Measurements from ENCODE around the gene TTC9B. TPM values are rescaled to one million over a fixed set of nuclear protein-coding genes. Genes with fewer than 3 reads are reported as not detected.
A peak's percentile ranks its signal among the peaks of the same experiment; 100 is the strongest.

Gene TTC9B
- polyA plus RNA-seq, 2 of the 4 experiments (the other 2 are of a cell fraction): not detected

DNA sequence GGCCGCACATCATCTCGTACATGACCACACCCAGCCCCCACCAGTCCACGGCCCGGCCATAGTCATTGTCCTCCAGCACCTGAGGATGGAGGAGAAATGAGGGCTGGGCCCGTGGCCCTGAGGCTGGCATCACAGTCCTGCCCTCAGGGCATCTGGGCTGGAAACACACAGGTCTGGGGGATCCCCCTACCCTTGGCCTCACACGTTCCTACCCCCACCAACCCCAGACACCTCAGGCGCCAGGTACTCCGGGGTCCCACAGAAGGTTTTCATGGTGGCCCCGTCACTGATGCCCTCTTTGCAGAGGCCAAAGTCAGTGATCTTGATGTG is 17.8 kb upstream of the TTC9B start:
- H3K4me1 ChIP-seq: peaks cover 20% of the 10 kb centered on the region
- POLR2A ChIA-PET: no interaction called here
- H3K27ac ChIP-seq: no peak overlapping the region
- TF ChIP-seq ZFP36 (IDR thresholded peaks at IDR 0.05; ENCODE audit: borderline replicate concordance, partially characterized antibody) (no peak), ZC3H11A (IDR thresholded peaks at IDR 0.05) (no peak), BHLHE40 (IDR thresholded peaks at IDR 0.05; ENCODE audit: low read depth, low read length) (no peak), RNF2 (IDR thresholded peaks at IDR 0.05; ENCODE audit: borderline replicate concordance, low read depth) (no peak), TP53 (CRISPR knock-in tag; IDR thresholded peaks at IDR 0.05) (no peak), FOXS1 (CRISPR knock-in tag; IDR thresholded peaks at IDR 0.05) (no peak), CHD4 (IDR thresholded peaks at IDR 0.05; ENCODE audit: borderline replicate concordance) (no peak), JUNB (IDR thresholded peaks at IDR 0.05) (no peak), MAZ (IDR thresholded peaks at IDR 0.05; ENCODE audit: borderline replicate concordance, low read depth, low read length) (no peak), ESRRA (IDR thresholded peaks at IDR 0.05; ENCODE audit: borderline replicate concordance, low read length) (no peak)
- TF ChIP-seq, protein P1, sequence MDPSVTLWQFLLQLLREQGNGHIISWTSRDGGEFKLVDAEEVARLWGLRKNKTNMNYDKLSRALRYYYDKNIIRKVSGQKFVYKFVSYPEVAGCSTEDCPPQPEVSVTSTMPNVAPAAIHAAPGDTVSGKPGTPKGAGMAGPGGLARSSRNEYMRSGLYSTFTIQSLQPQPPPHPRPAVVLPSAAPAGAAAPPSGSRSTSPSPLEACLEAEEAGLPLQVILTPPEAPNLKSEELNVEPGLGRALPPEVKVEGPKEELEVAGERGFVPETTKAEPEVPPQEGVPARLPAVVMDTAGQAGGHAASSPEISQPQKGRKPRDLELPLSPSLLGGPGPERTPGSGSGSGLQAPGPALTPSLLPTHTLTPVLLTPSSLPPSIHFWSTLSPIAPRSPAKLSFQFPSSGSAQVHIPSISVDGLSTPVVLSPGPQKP (IDR thresholded peaks at IDR 0.05; ENCODE audit: low read depth, low read length): no peak
- no peak overlapping the region for H3K4me2 ChIP-seq
- ATAC-seq (no peak), DNase-seq (ENCODE audit: low read depth in 1 of 2, low spot score in 1 of 2) (no peak), FAIRE-seq (no peak)
- H3K9me3 ChIP-seq: no peaks in the 10 kb centered on the region
- CTCF ChIA-PET: interaction anchor here (0.6 to 5.4 kb wide), 12 partner anchors 9 to 685 kb away, joined by 3 to 36 read pairs (median 6); no protein-coding TSS in a partner anchor
- WGBS (ENCODE audit: missing lambda C conversion rate): 91% methylated on average over 9 of the region's 9 CpGs
- H3K4me3 ChIP-seq: no peak overlapping the region

DNA sequence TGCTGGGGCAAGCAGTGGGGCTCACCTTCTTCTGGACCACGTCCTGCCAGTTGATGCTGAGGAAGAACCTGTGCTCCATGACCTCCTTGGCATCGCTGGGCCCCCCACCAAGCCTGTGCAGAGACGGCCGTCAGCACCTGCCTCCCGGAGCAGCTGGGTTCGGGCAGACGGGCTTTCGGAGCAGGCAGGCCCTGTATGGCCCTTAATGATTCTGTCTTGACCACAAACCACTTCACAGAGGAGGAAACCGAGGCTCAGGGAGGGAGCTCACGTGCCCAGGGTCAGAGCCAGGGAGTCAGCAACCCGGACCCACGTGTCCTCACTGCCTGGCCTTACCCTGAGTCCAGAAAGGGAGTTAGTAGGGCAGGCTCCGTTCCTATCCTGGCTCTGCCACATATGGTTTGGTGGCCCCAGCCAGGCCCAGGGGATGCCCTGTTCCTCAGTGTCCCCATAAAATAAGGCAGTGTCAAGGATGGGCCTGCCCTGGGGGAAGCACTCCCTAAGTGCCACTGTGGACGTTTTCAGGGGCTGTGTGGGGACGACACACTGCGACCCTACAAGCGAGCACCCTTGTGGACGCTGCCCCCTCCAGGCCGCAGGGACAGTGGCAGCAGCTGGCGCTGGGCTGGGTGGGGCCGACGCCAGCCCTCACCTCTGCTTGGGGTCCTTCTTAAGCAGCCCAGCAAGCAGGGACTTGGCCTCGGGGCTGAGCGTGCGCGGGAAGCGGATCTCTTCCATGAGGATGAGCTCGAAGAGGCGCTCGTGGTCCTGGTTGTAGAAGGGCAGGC is 17.2 kb upstream of the TTC9B start:
- 91% methylated on average over 30 of the region's 30 CpGs for WGBS (ENCODE audit: missing lambda C conversion rate)
- Histone ChIP-seq H3K4me3 (no peak overlapping the region), H3K4me1 (peaks cover 20% of the 10 kb centered on the region), H3K9me3 (no peaks in the 10 kb centered on the region), H3K4me2 (no peak overlapping the region), H3K27ac (no peak overlapping the region)
- ChIA-PET POLR2A (no interaction called here), CTCF (interaction anchor here (0.6 to 5.4 kb wide), 16 partner anchors 8 to 685 kb away, joined by 3 to 36 read pairs (median 4); no protein-coding TSS in a partner anchor)
- FAIRE-seq (no peak), ATAC-seq (peak; percentile 26 to 52; a peak in 3 of 6 replicates), DNase-seq (ENCODE audit: low read depth in 1 of 2, low spot score in 1 of 2) (no peak)
- TF ChIP-seq POLR2A (IDR thresholded peaks at IDR 0.05; ENCODE audit: low read length) (no peak), ZFP36 (IDR thresholded peaks at IDR 0.05; ENCODE audit: borderline replicate concordance, partially characterized antibody) (no peak)
- TF ChIP-seq, protein P2, sequence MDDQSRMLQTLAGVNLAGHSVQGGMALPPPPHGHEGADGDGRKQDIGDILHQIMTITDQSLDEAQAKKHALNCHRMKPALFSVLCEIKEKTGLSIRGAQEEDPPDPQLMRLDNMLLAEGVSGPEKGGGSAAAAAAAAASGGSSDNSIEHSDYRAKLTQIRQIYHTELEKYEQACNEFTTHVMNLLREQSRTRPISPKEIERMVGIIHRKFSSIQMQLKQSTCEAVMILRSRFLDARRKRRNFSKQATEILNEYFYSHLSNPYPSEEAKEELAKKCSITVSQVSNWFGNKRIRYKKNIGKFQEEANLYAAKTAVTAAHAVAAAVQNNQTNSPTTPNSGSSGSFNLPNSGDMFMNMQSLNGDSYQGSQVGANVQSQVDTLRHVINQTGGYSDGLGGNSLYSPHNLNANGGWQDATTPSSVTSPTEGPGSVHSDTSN (IDR thresholded peaks at IDR 0.05): no peak
- TF ChIP-seq, protein P3, sequence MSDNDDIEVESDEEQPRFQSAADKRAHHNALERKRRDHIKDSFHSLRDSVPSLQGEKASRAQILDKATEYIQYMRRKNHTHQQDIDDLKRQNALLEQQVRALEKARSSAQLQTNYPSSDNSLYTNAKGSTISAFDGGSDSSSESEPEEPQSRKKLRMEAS (IDR thresholded peaks at IDR 0.05): no peak
- TF ChIP-seq, protein P4, sequence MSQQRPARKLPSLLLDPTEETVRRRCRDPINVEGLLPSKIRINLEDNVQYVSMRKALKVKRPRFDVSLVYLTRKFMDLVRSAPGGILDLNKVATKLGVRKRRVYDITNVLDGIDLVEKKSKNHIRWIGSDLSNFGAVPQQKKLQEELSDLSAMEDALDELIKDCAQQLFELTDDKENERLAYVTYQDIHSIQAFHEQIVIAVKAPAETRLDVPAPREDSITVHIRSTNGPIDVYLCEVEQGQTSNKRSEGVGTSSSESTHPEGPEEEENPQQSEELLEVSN (IDR thresholded peaks at IDR 0.05; ENCODE audit: borderline replicate concordance, low read depth): no peak
- TF ChIP-seq, protein P5, sequence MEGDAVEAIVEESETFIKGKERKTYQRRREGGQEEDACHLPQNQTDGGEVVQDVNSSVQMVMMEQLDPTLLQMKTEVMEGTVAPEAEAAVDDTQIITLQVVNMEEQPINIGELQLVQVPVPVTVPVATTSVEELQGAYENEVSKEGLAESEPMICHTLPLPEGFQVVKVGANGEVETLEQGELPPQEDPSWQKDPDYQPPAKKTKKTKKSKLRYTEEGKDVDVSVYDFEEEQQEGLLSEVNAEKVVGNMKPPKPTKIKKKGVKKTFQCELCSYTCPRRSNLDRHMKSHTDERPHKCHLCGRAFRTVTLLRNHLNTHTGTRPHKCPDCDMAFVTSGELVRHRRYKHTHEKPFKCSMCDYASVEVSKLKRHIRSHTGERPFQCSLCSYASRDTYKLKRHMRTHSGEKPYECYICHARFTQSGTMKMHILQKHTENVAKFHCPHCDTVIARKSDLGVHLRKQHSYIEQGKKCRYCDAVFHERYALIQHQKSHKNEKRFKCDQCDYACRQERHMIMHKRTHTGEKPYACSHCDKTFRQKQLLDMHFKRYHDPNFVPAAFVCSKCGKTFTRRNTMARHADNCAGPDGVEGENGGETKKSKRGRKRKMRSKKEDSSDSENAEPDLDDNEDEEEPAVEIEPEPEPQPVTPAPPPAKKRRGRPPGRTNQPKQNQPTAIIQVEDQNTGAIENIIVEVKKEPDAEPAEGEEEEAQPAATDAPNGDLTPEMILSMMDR (IDR thresholded peaks at IDR 0.05): peak; percentile 29; the same call in 2 of the 3 replicates
- TF ChIP-seq, protein P6, sequence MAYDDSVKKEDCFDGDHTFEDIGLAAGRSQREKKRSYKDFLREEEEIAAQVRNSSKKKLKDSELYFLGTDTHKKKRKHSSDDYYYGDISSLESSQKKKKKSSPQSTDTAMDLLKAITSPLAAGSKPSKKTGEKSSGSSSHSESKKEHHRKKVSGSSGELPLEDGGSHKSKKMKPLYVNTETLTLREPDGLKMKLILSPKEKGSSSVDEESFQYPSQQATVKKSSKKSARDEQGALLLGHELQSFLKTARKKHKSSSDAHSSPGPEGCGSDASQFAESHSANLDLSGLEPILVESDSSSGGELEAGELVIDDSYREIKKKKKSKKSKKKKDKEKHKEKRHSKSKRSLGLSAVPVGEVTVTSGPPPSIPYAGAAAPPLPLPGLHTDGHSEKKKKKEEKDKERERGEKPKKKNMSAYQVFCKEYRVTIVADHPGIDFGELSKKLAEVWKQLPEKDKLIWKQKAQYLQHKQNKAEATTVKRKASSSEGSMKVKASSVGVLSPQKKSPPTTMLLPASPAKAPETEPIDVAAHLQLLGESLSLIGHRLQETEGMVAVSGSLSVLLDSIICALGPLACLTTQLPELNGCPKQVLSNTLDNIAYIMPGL (CRISPR knock-in tag; IDR thresholded peaks at IDR 0.05; ENCODE audit: borderline replicate concordance): no peak

All from A549 (cell line).